Neutrophil (primary cell): ENCODE results near the gene WDR19.

Source experiments
- H3K27ac ChIP-seq: fragments of 200-600 bp; sonication (generic); 2 replicates; pipeline ENCODE4 v1.5.1; 2016; ENCODE audit warnings: mild to moderate bottlenecking, moderate library complexity
- H3K27me3 ChIP-seq: fragments of 200-600 bp; sonication (generic); 2 replicates; pipeline ENCODE4 v1.6.0; 2016; ENCODE audit warnings: mild to moderate bottlenecking
- H3K36me3 ChIP-seq: fragments of 200-600 bp; sonication (generic); 2 replicates; pipeline ENCODE4 v1.5.1; 2017
- H3K4me1 ChIP-seq, 2 experiments: fragments of 200-600 bp in 1 of 2; sonication (generic) in 1 of 2; 1 replicate in 1 of 2; 2 replicates in 1 of 2; pipeline versions ENCODE4 v1.5.1 to v1.6.1; 2013 to 2016; ENCODE audit warnings: low read depth in 1 of 2, low read length in 1 of 2, mild to moderate bottlenecking in 1 of 2, moderate library complexity in 1 of 2; ENCODE audit not compliant: control insufficient read depth in 1 of 2, insufficient read depth in 1 of 2
- H3K4me3 ChIP-seq, 2 experiments: fragments of 200-600 bp in 1 of 2; sonication (generic) in 1 of 2; 1 replicate in 1 of 2; 2 replicates in 1 of 2; pipeline ENCODE4 v1.5.1; 2013 to 2016; ENCODE audit warnings: low read depth in 1 of 2, low read length in 1 of 2, mild to moderate bottlenecking in 1 of 2, moderate library complexity in 1 of 2
- H3K9me3 ChIP-seq: fragments of 200-600 bp; sonication (generic); 2 replicates; pipeline ENCODE4 v1.5.1; 2016
- CTCF ChIP-seq: fragments of 200-600 bp; sonication (generic); IDR thresholded peaks from 2 replicates; pipeline ENCODE4 v1.5.1; 2016; ENCODE audit warnings: antibody characterized with exemption

The WDR19 gene

GRCh38 chr4:39312816-39313215, 130.5 kb downstream of the WDR19 start:
- Histone ChIP-seq H3K36me3 (peaks cover 88% of the 10 kb centered on the region), H3K27me3 (no peaks in the 10 kb centered on the region), H3K27ac (no peak overlapping the region), H3K4me1 (no peaks in the 10 kb centered on the region), H3K4me3 (no peak overlapping the region), H3K9me3 (no peaks in the 10 kb centered on the region)
- TF ChIP-seq CTCF = no peak

DNA sequence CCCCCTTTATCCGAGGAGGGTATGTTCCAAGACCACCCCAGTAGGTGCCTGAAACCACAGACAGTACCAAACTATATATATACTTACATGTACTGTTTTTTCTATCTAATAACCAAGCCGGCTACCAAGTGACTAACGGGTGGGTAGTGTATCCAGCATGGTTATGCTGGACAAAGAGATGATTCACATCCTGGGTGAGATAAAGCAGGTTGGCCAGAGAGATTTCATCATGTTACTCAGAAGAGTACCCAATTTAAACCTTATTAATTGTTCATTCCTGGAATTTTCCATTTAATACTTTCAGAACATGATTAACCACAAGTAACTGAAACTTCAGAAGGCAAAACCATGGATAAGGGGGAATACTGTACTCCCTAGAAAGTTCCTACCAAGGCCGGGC, 137.3 kb downstream of the WDR19 start:
- no peak overlapping the region for H3K4me3 ChIP-seq
- H3K4me1 ChIP-seq = no peaks in the 10 kb centered on the region
- no peak overlapping the region for H3K27ac ChIP-seq
- no peak for TF ChIP-seq CTCF
- H3K9me3 ChIP-seq = no peaks in the 10 kb centered on the region
- no peaks in the 10 kb centered on the region for H3K27me3 ChIP-seq
- peaks cover 52% of the 10 kb centered on the region for H3K36me3 ChIP-seq

DNA sequence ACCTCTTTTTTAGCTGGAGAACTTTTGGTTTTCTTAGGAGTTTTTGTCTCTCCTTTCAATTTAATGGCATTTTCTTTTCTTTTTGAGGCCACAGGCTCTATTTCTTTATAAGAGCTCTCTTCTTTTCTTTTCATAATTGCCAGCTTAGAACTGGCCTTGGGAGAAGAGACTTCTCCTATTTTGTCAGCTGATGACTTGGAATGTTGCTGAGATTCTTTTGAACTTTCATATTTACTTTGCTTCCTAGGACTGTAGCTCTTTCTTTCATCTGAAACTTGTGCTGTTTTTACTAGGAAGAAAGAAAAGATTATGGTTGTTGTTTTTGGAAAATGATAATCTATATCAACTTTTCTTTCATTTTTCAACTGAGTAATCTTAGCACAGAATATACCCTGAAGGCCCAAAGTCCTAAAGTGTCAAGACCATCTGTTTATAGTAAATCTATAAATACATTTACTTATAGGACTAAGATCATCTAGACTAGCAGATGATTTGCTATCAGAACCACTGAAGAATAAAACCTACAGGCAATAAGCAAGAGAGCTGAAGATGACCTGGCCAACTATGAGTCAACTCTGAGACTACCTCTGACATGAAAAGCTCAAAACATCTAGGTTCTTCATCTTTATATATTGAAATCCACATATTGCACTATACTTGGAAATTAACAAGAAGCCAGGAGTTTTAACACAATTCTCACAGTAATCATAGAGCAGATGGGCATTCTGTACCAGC, 138.2 kb downstream of the WDR19 start:
- no peaks in the 10 kb centered on the region for H3K27me3 ChIP-seq
- peaks cover 49% of the 10 kb centered on the region for H3K36me3 ChIP-seq
- no peak overlapping the region for H3K4me3 ChIP-seq
- H3K9me3 ChIP-seq = no peaks in the 10 kb centered on the region
- no peaks in the 10 kb centered on the region for H3K4me1 ChIP-seq
- TF ChIP-seq CTCF = no peak
- no peak overlapping the region for H3K27ac ChIP-seq

- H3K36me3 ChIP-seq = peaks cover 41% of the 10 kb centered on the region
Measured at GRCh38 chr4:39323821-39324220, 141.5 kb downstream of the WDR19 start.

DNA sequence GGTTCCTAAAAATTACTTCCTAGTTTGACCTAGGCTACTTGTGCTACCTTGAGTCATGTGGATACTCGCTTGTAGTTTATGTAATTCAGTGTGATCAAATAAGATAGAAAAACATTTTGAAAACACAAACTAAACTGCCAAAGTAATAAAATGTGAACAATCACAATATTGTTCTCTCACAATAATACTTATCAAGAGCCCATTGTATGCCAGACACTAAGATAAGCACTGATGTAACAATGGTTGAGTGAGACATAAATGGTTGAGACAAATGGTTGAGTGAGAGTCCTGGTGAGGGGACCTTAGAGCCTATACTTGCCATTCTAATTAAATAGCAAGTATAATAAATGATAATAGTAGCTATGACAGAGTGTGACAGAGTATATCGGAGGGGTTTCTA, 142.1 kb downstream of the WDR19 start:
- H3K4me1 ChIP-seq = no peaks in the 10 kb centered on the region
- no peak overlapping the region for H3K27ac ChIP-seq
- H3K9me3 ChIP-seq = no peaks in the 10 kb centered on the region
- H3K4me3 ChIP-seq = no peak overlapping the region
- H3K27me3 ChIP-seq = no peaks in the 10 kb centered on the region
- peaks cover 35% of the 10 kb centered on the region for H3K36me3 ChIP-seq
- no peak for TF ChIP-seq CTCF

More at GRCh38 chr4:39323821-39324220, 141.5 kb downstream of the WDR19 start:
- H3K4me1 ChIP-seq = no peaks in the 10 kb centered on the region
- H3K27me3 ChIP-seq = no peaks in the 10 kb centered on the region
- no peaks in the 10 kb centered on the region for H3K9me3 ChIP-seq
- no peak overlapping the region for H3K4me3 ChIP-seq
- no peak for TF ChIP-seq CTCF
- no peak overlapping the region for H3K27ac ChIP-seq
